ENCODE measurements around the gene KRTAP19-2. TPM values are rescaled to one million over a fixed set of nuclear protein-coding genes. Genes with fewer than 3 reads are reported as not detected.
"Not testable (repeated sequence)": the region's sequence is repeated elsewhere in the genome, so short reads cannot be mapped to it uniquely, and the experiment has no call there.

KRTAP19-2 gene
- total RNA-seq (2014; rRNA removed; shearing (Covaris generic)), result not detected in 2 replicates

- H3K4me3 ChIP-seq, result no peak within 1 kb of the TSS
- no peak for DNase-seq
- no peaks in the 10 kb centered on the region for H3K36me3 ChIP-seq
- peaks cover 4% of the 10 kb centered on the region for H3K27me3 ChIP-seq
- no peaks in the 10 kb centered on the region for H3K4me1 ChIP-seq
- no peaks in the 10 kb centered on the region for H3K9me3 ChIP-seq (replicated peaks)
- H3K27ac ChIP-seq, result no peak within 1 kb of the TSS
These were observed at the start of gene KRTAP19-2 for GRCh38 chr21:30487336-30487735. Gene KRTAP19-2, minus strand, starts transcription at chr21:30487436. Its CDS starts 88 bp downstream, at chr21:30487348.

GRCh38 chr21:30518876-30519275 lies 31.6 kb upstream of the KRTAP19-2 start:
- Histone ChIP-seq H3K27me3 (no peaks in the 10 kb centered on the region), H3K9me3 (replicated peaks) (no peaks in the 10 kb centered on the region), H3K4me1 (no peaks in the 10 kb centered on the region), H3K36me3 (no peaks in the 10 kb centered on the region), H3K4me3 (no peak overlapping the region), H3K27ac (no peak overlapping the region)
- DNase-seq, result no peak

GRCh38 chr21:30515681-30516080 lies 28.4 kb upstream of the KRTAP19-2 start:
- H3K27ac ChIP-seq, result no peak overlapping the region
- H3K36me3 ChIP-seq, result no peaks in the 10 kb centered on the region
- no peaks in the 10 kb centered on the region for H3K4me1 ChIP-seq
- H3K9me3 ChIP-seq (replicated peaks), result no peaks in the 10 kb centered on the region
- H3K4me3 ChIP-seq, result no peak overlapping the region
- no peak for DNase-seq
- no peaks in the 10 kb centered on the region for H3K27me3 ChIP-seq

GRCh38 chr21:30505621-30506205 lies 18.5 kb upstream of the KRTAP19-2 start:
- peak in 1 of 2 experiments; percentile 24 for DNase-seq
- H3K9me3 ChIP-seq (replicated peaks); H3K4me3 ChIP-seq; H3K36me3 ChIP-seq; H3K4me1 ChIP-seq; H3K27ac ChIP-seq; H3K27me3 ChIP-seq: not testable (repeated sequence)

GRCh38 chr21:30502041-30502440 lies 14.8 kb upstream of the KRTAP19-2 start, which contains the start of gene KRTAP19-5:
Gene KRTAP19-5, minus strand, starts transcription at chr21:30502141. Its CDS starts 51 bp downstream, at chr21:30502090.
- Histone ChIP-seq H3K9me3 (replicated peaks) (no peaks in the 10 kb centered on the region), H3K4me3 (no peak within 1 kb of the TSS), H3K36me3 (no peaks in the 10 kb centered on the region), H3K4me1 (no peaks in the 10 kb centered on the region), H3K27me3 (no peaks in the 10 kb centered on the region; the same call in 1 of the 2 replicates), H3K27ac (no peak within 1 kb of the TSS)
- no peak for DNase-seq

- Histone ChIP-seq H3K4me1 (no peaks in the 10 kb centered on the region), H3K27me3 (no peaks in the 10 kb centered on the region; the same call in none of the 2 replicates), H3K36me3 (no peaks in the 10 kb centered on the region), H3K9me3 (replicated peaks) (no peaks in the 10 kb centered on the region), H3K27ac (no peak within 1 kb of the TSS), H3K4me3 (no peak within 1 kb of the TSS)
- DNase-seq, result no peak
These were observed 9.8 kb upstream of the KRTAP19-2 start, which contains the start of gene KRTAP19-4 for GRCh38 chr21:30497065-30497464. Gene KRTAP19-4, minus strand, starts transcription at chr21:30497165. Its CDS starts 55 bp downstream, at chr21:30497110.

GRCh38 chr21:30491963-30492428 lies 4.8 kb upstream of the KRTAP19-2 start, which contains the start of gene KRTAP19-3:
Gene KRTAP19-3, minus strand, starts transcription at chr21:30492013. Its CDS starts 56 bp downstream, at chr21:30491957.
- no peak for DNase-seq
- Histone ChIP-seq H3K9me3 (replicated peaks) (no peaks in the 10 kb centered on the region), H3K4me3 (no peak within 1 kb of the TSS), H3K27ac (no peak within 1 kb of the TSS), H3K4me1 (no peaks in the 10 kb centered on the region), H3K36me3 (no peaks in the 10 kb centered on the region), H3K27me3 (peaks cover 4% of the 10 kb centered on the region)

- Histone ChIP-seq H3K9me3 (replicated peaks) (no peaks in the 10 kb centered on the region), H3K36me3 (no peaks in the 10 kb centered on the region), H3K4me1 (no peaks in the 10 kb centered on the region), H3K4me3 (no peak overlapping the region), H3K27me3 (peaks cover 4% of the 10 kb centered on the region; the same call in 1 of the 2 replicates), H3K27ac (no peak overlapping the region)
- no peak for DNase-seq
These were observed 1.1 kb downstream of the KRTAP19-2 start for GRCh38 chr21:30486180-30486579.

GRCh38 chr21:30482130-30482529 lies 5.1 kb downstream of the KRTAP19-2 start:
- Histone ChIP-seq H3K4me1 (no peaks in the 10 kb centered on the region), H3K27me3 (no peaks in the 10 kb centered on the region; the same call in 1 of the 2 replicates), H3K27ac (no peak overlapping the region), H3K36me3 (no peaks in the 10 kb centered on the region), H3K9me3 (replicated peaks) (no peaks in the 10 kb centered on the region), H3K4me3 (no peak overlapping the region)
- DNase-seq, result no peak

- no peak within 1 kb of the TSS for H3K4me3 ChIP-seq
- H3K27me3 ChIP-seq, result no peaks in the 10 kb centered on the region; the same call in 1 of the 2 replicates
- H3K4me1 ChIP-seq, result no peaks in the 10 kb centered on the region
- H3K27ac ChIP-seq, result no peak within 1 kb of the TSS
- no peak for DNase-seq
- no peaks in the 10 kb centered on the region for H3K36me3 ChIP-seq
- no peaks in the 10 kb centered on the region for H3K9me3 ChIP-seq (replicated peaks)
These were observed 7.1 kb downstream of the KRTAP19-2 start, which contains the start of gene KRTAP19-1 for GRCh38 chr21:30480145-30480544. Gene KRTAP19-1, minus strand, starts transcription at chr21:30480367. Its CDS starts 50 bp downstream, at chr21:30480317.

- no peaks in the 10 kb centered on the region for H3K4me1 ChIP-seq
- H3K9me3 ChIP-seq (replicated peaks), result no peaks in the 10 kb centered on the region
- DNase-seq, result no peak
- H3K27ac ChIP-seq, result no peak overlapping the region
- H3K27me3 ChIP-seq, result no peaks in the 10 kb centered on the region; the same call in 1 of the 2 replicates
- no peak overlapping the region for H3K4me3 ChIP-seq
- no peaks in the 10 kb centered on the region for H3K36me3 ChIP-seq
These were observed 8.0 kb downstream of the KRTAP19-2 start for GRCh38 chr21:30479259-30479658.

GRCh38 chr21:30478004-30478403 lies 9.2 kb downstream of the KRTAP19-2 start:
- no peak overlapping the region for H3K4me3 ChIP-seq
- H3K27ac ChIP-seq, result no peak overlapping the region
- H3K27me3 ChIP-seq, result no peaks in the 10 kb centered on the region; the same call in 1 of the 2 replicates
- DNase-seq, result no peak
- H3K36me3 ChIP-seq, result no peaks in the 10 kb centered on the region
- H3K4me1 ChIP-seq, result no peaks in the 10 kb centered on the region
- H3K9me3 ChIP-seq (replicated peaks), result no peaks in the 10 kb centered on the region

GRCh38 chr21:30468900-30469714 lies 18.1 kb downstream of the KRTAP19-2 start:
- H3K4me1 ChIP-seq, result no peaks in the 10 kb centered on the region
- no peaks in the 10 kb centered on the region for H3K9me3 ChIP-seq (replicated peaks)
- no peak overlapping the region for H3K27ac ChIP-seq
- no peaks in the 10 kb centered on the region for H3K36me3 ChIP-seq
- DNase-seq, result no peak
- H3K4me3 ChIP-seq, result no peak overlapping the region
- H3K27me3 ChIP-seq, result peaks cover 3% of the 10 kb centered on the region; the same call in 1 of the 2 replicates

GRCh38 chr21:30463713-30464112 lies 23.5 kb downstream of the KRTAP19-2 start:
- DNase-seq, result peak in 1 of 2 experiments; percentile 41
- H3K4me1 ChIP-seq, result no peaks in the 10 kb centered on the region
- no peak overlapping the region for H3K4me3 ChIP-seq
- H3K9me3 ChIP-seq (replicated peaks), result no peaks in the 10 kb centered on the region
- H3K27ac ChIP-seq, result no peak overlapping the region
- no peaks in the 10 kb centered on the region for H3K36me3 ChIP-seq
- H3K27me3 ChIP-seq, result no peaks in the 10 kb centered on the region

- Histone ChIP-seq H3K4me3 (no peak overlapping the region), H3K27me3 (no peaks in the 10 kb centered on the region), H3K36me3 (no peaks in the 10 kb centered on the region), H3K27ac (no peak overlapping the region), H3K9me3 (replicated peaks) (no peaks in the 10 kb centered on the region), H3K4me1 (no peaks in the 10 kb centered on the region)
- no peak for DNase-seq
These were observed 38.7 kb downstream of the KRTAP19-2 start for GRCh38 chr21:30448514-30448913.

All from SJCRH30 (cell line).